A549 (cell line): Measurements from ENCODE around the gene U2SURP.

Experiments used
- HOXA7 ChIP-seq: fragments of 250-450 bp; sonication (Bioruptor Pico); IDR thresholded peaks from 2 replicates; pipeline ENCODE4 v1.5.0; 2020; ENCODE audit warnings: mild to moderate bottlenecking, moderate library complexity
- MAX ChIP-seq: IDR thresholded peaks from 2 replicates; pipeline ENCODE4 v1.6.1; 2012
- MAZ ChIP-seq: fragments of 150-350 bp; IDR thresholded peaks from 2 replicates; pipeline ENCODE4 v1.6.1; 2014; ENCODE audit warnings: antibody characterized with exemption, low read depth, low read length, borderline replicate concordance
- MYC ChIP-seq: IDR thresholded peaks from 2 replicates; pipeline ENCODE4 v1.6.1; 2012; ENCODE audit warnings: mild to moderate bottlenecking, inconsistent platforms, low read length, improper control_type of control experiment, borderline replicate concordance
- PBX3 ChIP-seq: IDR thresholded peaks from 2 replicates; pipeline ENCODE4 v1.6.1; 2012
- PHF8 ChIP-seq: fragments of 200-600 bp; sonication (generic); IDR thresholded peaks from 2 replicates; pipeline ENCODE4 v1.6.1; 2016; ENCODE audit warnings: low read depth, mild to moderate bottlenecking, antibody characterized with exemption, moderate library complexity, borderline replicate concordance
- POLR2A ChIP-seq: IDR thresholded peaks from 2 replicates; pipeline ENCODE4 v1.6.1; 2012; ENCODE audit warnings: mild to moderate bottlenecking, low read length
- RAD21 ChIP-seq, 2 experiments: fragments of >200 bp in 1 of 2; sonication (Bioruptor Twin) in 1 of 2; formaldehyde crosslinking in 1 of 2; IDR thresholded peaks in 1 of 2; conservative IDR thresholded peaks in 1 of 2; 2 replicates in 1 of 2; 3 replicates in 1 of 2; pipeline ENCODE4 v1.6.1; 2012 to 2018; ENCODE audit warnings: inconsistent platforms in 1 of 2
- RFX5 ChIP-seq: fragments of 450-650 bp; IDR thresholded peaks from 2 replicates; pipeline ENCODE4 v1.7.1; 2014; ENCODE audit warnings: antibody characterized with exemption, mild to moderate bottlenecking, moderate library complexity
- ZC3H11A ChIP-seq: fragments of 450-650 bp; IDR thresholded peaks from 2 replicates; pipeline ENCODE4 v1.6.1; 2014; ENCODE audit warnings: antibody characterized with exemption, mild to moderate bottlenecking
- TF ChIP-seq, protein P1 (sequence below): fragments of >200 bp; sonication (Bioruptor Twin); formaldehyde crosslinking; IDR thresholded peaks from 3 replicates; pipeline ENCODE4 v1.5.1; 2016

- TF ChIP-seq POLR2A, result no peak
- TF ChIP-seq PBX3, result no peak
- TF ChIP-seq, protein P1, sequence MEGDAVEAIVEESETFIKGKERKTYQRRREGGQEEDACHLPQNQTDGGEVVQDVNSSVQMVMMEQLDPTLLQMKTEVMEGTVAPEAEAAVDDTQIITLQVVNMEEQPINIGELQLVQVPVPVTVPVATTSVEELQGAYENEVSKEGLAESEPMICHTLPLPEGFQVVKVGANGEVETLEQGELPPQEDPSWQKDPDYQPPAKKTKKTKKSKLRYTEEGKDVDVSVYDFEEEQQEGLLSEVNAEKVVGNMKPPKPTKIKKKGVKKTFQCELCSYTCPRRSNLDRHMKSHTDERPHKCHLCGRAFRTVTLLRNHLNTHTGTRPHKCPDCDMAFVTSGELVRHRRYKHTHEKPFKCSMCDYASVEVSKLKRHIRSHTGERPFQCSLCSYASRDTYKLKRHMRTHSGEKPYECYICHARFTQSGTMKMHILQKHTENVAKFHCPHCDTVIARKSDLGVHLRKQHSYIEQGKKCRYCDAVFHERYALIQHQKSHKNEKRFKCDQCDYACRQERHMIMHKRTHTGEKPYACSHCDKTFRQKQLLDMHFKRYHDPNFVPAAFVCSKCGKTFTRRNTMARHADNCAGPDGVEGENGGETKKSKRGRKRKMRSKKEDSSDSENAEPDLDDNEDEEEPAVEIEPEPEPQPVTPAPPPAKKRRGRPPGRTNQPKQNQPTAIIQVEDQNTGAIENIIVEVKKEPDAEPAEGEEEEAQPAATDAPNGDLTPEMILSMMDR, result no peak
- no peak for TF ChIP-seq MYC
- TF ChIP-seq RAD21 (conservative IDR thresholded peaks at IDR 0.05 in 1 of 2, IDR thresholded peaks at IDR 0.05 in 1 of 2), result no peak
- TF ChIP-seq MAX, result no peak
- no peak for TF ChIP-seq HOXA7
- TF ChIP-seq MAZ, result no peak
- no peak for TF ChIP-seq RFX5
- no peak for TF ChIP-seq PHF8
- TF ChIP-seq ZC3H11A, result no peak
Measured at GRCh38 chr3:143098032-143098764, 96.8 kb downstream of the U2SURP start.
